ENCODE data around the gene FAM234A.

- TF ChIP-seq CTCF (conservative IDR thresholded peaks at IDR 0.05; ENCODE audit: low read depth, low read length) (no peak), EZH2 (IDR thresholded peaks at IDR 0.05; ENCODE audit: borderline replicate concordance, low read depth, low read length, poor library complexity, severe bottlenecking) (no peak)
Measured at GRCh38 chr16:239948-240277, 5.3 kb downstream of the FAM234A start.

All from A673 (cell line).